ENCODE data around the gene SCAND1.
"Not testable (repeated sequence)": the region's sequence is repeated elsewhere in the genome, so short reads cannot be mapped to it uniquely, and the experiment has no call there.

SCAND1 gene

DNA sequence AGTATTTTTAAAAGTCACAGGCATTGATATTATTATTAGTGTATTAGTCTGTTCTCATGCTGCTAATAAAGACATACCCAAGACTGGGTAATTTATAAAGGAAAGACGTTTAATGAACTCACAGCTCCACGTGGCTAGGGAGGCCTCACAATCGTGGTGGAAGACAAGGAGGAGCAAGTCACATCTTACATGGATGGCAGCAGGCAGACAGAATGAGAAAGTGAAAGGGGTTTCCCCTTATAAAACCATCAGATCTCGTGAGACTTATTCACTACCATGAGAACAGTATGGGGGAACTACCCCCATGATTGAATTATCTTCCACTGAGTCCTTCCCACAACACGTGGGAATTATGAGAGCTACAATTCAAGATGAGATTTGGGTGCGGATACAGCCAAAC lies 5.0 kb upstream of the SCAND1 start:
- not testable (repeated sequence) for DNase-seq (ENCODE audit: low read depth in 2 of 2)

DNA sequence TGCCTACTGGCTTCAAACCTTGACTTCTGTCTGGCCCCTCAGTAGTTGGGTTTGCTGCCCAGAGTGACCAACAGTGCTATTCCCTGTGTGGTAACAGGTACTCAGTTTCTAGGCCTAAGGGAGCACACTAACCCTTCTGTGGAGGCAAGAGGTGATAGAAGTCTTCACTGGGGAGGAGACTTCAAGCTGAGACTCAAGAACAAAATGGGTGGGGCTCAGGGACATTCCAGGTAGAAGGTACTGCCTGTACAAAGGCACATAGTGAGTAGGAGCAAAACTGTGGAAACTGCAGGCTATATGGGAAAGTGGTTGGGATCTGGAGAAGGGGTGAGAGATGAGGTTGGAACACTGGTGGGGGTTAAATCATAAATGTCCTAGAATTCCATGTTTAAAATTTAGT lies 2.3 kb upstream of the SCAND1 start:
- DNase-seq (ENCODE audit: low read depth in 2 of 2) = no peak

DNA sequence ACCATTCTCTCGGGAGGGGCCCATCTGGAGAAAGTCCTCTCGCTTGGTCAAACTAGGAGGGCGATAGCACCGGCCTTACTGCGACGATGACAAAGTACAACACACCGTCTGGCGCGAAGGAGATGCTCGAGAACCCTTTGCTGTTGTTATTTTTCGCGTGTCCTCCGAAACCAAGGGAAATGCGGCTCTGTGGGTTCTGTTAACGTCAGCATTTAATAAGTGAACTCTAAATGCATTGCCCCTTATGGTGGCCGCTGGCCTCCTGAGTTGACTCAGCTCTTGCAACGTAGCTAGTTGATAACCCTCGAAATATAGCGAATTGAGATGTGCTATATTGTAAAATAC lies 577 bp upstream of the SCAND1 start:
- DNase-seq (ENCODE audit: low read depth in 2 of 2) = no peak

DNA sequence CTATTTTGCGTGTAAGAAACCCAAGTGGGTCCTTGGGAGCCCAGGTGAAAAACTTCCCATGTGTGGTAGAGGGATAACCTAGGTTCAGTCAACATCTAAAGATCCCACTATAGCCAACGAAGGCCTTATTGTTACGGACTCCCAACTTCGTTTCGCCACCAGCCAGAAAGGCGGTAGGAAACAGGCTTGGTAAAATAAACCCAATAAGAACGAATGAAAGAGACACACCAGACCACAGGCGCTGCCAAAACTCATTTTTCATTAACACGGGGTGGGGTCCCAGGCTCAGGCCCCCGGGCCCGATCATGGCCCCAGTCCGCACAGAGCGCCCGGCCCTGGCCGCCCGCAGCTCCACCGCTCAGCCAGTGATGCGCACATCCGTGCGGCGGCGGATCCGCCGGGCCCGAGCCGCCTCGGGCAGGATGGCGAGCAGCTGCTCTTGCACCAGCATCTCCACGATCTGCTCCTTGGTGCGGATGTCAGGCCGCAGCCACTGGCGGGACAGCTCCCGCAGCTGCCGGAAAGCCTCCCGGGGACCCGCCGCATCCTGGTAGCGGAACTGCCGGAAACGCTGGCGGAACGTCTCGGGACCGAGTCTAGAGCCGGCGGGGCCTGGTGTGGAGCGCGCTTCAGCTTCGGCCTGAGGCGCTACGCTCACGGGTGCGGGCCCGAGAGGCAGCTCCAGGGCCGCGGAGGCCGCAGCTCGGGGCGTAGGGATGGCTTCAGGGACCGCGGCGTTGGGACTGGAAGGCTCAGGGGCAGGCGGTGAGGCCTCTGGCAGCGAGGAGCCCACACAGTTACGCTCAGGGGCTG lies 709 bp downstream of the SCAND1 start:
- peak; percentile 15 to 25 for DNase-seq (ENCODE audit: low read depth in 2 of 2)

DNA sequence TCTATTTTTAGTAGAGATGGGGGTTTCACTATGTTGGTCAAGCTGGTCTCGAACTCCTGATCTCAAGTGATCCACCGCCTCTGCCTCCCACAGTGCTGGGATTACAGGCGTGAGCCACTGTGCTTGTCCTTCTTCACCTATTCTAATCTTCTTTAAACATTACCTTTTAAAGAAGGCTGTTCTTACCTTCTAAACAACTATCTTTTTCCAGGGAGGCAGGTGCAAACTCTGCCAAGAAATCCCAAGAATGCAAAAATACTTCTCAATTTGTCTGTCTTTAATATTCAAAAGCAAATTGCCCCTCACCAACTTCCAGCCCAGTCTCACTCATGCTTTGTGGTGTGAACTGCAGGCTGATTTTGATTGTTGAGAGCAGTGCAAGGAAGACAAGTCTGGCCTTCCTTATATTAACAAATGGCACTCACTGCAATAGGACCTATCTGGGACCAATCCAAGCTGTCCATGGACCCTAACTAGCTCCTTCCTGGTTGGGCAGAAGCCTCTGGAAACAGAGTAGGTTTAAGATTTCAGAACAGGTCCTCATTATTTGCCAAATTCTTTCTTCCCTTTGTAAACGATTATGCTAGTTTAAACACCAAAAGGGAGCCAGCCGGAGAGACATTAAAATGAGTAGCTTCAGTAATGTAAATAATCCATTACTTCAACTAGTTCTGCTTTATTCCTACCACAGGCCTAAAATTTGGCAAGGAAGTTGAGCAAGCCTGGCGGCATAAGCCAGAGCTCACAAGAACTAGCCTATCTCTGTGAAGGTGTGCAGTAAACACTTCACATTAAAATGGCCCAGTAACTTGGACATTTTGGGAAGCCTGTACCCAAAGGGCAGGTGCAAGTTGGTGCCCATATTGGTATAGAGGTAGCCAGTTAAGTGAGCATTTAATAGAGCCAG lies 1.6 kb downstream of the SCAND1 start:
- no peak for DNase-seq (ENCODE audit: low read depth in 2 of 2)

DNA sequence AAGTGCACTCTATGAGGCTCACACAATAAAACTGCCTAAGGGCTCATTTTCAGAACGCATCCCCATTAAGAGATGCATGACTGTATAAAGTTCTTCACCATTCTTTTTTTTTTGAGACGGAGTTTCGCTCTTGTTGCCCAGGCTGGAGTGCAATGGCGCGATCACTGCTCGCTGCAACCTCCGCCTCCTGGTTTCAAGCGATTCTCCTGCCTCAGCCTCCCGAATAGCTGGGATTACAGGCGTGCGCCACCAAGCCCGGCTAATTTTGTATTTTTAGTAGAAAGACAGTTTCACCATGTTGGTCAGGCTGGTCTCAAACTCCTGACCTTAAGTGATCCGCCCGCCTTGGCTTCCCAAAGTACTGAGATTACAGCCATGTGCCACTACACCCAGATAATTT lies 2.2 kb downstream of the SCAND1 start:
- DNase-seq (ENCODE audit: low read depth in 2 of 2) = not testable (repeated sequence)

DNA sequence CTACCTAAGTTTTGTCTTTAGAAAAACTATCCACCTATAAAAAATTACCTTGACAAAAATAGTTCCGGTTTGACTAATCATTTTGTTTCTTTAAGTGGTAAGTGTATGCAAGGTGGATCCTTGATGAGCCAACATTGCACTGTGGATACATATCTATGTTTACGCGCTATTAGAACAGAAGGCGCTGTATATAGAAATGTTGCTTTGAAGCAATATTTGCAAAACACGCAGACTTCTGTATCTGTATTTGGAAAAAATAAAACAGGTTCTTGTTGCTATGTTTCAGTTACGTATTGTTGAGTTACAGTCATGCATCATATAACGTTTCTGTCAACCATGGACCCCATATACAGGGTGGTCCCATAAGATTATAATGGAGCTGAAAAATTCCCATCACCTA lies 4.2 kb downstream of the SCAND1 start:
- DNase-seq (ENCODE audit: low read depth in 2 of 2) = no peak

DNA sequence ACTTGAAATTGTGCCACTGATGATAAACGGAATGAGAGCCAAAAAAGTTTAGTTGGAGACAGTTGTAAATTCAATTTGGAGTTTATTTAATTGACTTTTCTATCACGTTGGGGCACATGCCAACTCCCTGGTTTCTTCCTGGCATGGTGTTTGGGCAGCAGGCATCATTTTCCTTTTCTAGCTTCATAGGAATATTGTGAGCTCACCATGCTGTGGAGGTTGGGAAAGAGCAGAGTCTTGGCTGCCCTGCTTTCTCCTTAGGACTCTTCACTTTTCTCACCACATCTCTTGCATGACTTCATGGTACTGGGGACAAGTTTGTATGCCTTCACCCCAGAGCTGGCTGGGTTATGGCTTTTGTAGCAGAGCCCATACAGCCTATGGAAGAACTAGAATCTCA lies 6.4 kb downstream of the SCAND1 start:
- DNase-seq (ENCODE audit: low read depth in 2 of 2) = no peak

DNA sequence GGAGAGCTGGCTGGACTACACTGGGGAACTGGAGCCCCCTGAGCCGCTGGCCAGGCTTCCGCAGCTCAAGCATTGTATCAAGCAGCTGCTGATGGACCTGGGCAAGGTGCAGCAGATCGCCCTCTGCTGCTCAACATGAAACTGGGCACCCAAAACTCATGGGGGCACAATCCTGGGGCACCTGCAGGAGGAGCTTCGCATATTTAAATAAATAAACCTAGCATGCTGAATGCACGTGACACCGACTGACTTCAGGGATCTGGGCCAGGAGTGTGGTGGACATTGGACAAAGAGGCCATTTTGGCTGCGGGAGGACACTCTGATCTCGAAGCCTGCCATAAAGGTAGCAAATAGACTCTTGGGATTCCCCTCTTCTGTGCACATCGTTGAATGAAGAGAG lies 6.8 kb downstream of the SCAND1 start:
- DNase-seq (ENCODE audit: low read depth in 2 of 2) = no peak

DNA sequence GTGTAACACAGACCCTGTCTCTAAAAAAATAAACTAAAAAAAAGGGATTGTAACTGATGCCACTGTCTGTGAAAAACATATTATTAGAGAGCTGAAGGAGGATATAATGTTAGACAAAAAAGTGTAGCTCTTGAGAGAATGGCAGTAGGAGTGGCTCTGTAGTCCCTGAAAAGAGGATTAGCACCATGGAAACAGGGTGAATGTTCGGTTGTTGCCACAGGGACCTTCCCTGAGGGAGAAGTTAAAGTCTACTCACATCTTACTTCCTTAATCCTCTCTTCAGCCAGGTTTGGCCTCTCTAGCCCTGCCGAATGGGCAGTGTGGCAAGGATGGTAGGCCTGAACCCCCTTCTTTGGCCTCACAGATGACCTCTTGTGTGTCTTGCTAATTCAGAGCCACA lies 12.1 kb downstream of the SCAND1 start:
- no peak for DNase-seq (ENCODE audit: low read depth in 2 of 2)

DNA sequence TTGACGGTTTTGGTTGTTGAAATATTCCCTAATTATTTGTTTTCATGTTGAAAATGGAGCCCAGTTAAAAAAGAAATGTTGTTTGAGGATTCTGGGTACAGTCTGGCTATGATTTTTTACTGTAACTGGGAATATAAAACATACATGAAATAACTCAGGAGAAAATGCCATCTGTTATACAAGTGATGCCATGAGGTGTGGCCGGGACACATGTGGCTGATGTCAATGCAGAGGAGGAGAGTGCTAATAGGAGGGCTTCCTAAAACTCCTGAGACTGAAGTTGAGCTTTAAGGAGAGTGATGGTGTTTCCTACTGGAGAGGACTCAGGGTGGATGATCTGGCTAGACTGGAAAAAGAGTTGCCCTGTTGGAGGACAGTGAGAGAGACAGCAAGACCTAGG lies 12.7 kb downstream of the SCAND1 start:
- DNase-seq (ENCODE audit: low read depth in 2 of 2) = no peak

DNA sequence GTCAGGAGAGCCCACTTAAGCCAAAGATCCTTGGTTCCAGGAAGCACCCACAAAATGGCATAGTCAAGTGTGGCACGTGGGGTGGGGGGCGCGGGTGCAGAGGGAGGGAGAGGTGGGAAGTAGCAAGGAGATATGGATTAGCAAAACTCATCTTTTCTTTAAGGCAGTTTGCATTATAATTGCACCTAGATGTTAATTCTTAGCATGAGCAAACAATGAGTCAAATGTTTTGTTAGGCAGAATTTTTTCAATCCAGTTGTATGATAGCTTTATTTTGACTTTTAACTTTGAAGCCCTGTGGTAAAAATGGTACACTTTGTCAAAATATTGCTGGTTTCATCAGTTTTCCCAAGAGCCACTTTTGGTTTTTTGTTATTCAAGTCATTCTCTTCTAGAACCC lies 15.0 kb downstream of the SCAND1 start:
- DNase-seq (ENCODE audit: low read depth in 2 of 2) = no peak

DNA sequence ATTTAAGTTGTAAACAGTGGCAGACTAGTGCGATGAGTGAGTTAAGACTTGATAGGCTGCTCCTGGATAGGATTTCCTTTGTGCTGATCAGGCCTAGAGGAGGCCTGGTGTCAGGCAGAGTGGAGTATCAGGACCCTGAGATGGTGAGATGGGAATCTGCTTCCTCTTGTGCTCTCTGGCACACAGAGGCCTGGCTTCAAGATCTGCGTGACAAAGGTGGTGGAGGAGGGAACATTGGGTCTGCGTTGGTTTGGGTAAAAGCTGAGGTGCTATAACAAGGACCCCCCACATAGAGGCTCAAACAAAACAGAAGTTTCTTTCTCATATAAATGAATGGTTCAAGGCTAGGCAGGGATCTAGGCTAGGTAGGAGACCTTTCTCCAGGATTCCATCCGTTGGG lies 20.3 kb downstream of the SCAND1 start:
- DNase-seq (ENCODE audit: low read depth in 2 of 2) = no peak

DNA sequence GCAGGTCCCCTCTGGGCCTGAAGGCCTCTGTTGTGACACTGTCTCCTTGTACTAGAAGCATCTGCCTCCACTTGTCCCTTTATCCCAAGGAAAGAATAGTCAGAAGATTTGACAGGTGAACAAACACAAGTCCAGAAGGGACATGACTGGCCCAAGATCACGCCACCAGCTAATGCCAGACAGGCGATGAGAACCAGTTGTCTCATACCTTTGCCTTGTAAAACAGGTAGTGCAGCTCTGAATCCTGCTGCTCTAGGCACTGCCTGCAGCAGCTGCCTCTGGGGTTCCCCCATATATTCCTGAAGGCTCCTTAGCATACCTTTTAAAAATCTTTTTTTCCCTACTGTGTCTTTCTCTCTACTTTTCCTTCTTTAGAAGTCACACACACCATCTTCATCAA lies 25.0 kb downstream of the SCAND1 start:
- no peak for DNase-seq (ENCODE audit: low read depth in 2 of 2)

DNA sequence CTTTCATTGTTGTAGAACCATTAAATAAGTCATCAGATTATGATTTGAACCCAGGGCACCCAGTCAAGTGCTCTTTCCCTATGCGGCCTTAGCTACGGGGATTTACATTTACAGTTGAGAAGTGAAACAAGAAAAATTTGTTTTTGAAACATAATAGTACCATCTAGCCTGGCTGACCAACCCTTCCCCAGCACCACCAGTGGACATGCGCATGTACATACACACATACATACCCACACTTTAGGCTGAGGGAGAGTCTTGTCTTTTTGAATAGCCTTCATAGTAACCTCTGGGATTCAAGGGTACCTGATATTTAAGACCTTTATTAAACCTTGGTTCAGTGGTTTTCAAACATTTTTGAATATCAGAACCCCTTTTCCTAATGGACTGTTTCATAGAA lies 33.8 kb downstream of the SCAND1 start:
- DNase-seq (ENCODE audit: low read depth in 2 of 2) = no peak

DNA sequence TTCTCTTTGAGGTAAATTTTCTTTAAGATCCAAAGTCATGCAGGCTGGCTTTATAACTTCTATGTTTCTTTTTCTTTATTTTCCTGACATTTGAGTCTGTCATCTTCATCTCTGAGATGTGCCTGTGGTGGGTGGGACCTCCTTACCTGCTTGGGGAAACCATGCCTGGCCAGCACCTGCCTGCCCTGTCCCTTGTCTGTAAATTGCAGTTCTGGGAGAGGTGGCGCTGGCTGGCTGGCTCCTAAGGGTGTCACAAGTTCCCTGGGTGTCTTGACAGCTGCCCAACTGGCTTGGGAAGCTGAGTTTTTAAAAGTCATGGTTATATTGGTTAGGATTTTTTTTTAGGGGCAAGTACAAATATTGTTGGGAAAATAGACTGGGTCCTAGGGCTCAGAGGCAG lies 36.3 kb downstream of the SCAND1 start:
- no peak for DNase-seq (ENCODE audit: low read depth in 2 of 2)

DNA sequence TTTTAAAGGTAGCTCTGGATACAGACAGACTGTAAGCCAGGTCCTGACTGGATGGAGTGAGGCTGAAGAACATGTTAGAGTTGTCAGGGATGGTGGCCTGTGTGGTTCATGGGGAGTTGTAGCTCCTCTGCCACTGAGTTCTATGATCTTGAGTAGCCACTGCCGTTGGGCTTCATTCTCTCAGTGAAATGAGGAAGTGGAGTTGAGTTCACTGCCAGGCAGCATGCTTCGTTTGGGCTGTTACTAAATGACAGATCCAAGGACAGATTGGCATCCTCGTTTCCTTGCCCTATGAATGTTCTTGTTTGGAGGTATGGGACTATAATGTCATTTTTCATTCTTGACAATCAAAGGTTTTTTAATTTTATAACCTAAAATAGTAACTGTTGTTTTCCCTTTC lies 37.2 kb downstream of the SCAND1 start:
- no peak for DNase-seq (ENCODE audit: low read depth in 2 of 2)

DNA sequence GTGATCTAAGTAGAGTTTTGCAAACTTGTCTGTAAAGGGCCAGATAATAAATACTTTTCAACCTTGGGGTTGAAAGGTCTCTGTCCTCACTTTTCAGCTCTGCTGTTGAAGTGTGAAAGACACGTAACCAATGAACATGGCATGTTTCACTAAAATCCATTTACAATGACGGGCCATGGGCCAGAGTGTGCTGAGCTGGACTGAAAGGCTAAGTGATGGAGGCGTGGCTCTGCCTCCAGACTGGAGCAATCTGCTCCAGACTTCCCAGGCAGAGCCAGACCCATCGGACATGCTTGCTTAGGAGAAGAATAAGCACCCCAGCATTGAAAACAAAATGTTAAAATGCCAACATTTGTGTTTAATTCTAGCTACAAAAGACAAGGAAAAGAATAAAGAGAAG lies 41.4 kb downstream of the SCAND1 start:
- no peak for DNase-seq (ENCODE audit: low read depth in 2 of 2)

DNA sequence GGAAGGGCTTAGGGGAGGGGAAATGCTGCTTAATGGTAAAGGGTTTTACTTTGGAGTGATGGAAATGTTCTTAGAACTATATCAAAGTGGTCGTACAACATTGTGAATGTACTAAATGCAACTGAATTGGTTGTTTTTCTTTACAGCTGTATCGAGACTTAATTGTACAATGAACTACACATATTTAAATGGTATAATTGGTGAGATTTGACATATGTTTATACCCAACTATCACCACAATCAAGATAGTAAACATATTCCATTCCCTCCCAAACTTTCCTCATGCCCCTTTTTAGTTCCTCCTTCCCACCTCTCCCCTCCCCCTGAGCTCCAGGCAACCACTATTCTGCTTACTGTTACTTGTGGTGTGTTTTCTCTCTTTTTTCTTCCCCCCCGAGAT lies 44.0 kb downstream of the SCAND1 start:
- DNase-seq (ENCODE audit: low read depth in 2 of 2) = no peak

DNA sequence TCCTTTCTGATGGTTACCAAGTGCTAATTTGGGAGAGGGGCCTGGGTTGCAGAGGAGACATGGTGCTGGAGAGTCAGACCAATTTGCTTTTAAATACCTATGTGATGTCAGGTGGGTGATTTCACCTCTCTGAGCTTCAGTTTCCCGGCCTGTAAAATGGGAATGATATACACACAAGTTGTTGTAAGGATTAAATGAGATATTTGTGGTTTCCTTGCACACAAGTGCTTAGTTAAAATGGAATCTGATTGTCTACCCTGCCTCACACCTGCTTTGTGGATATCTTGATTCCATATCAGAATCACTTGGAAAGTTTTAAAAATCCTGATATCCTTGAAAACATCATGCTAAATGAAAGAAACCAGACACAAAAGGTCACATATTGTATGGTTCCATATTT lies 44.5 kb downstream of the SCAND1 start:
- DNase-seq (ENCODE audit: low read depth in 2 of 2) = no peak

DNA sequence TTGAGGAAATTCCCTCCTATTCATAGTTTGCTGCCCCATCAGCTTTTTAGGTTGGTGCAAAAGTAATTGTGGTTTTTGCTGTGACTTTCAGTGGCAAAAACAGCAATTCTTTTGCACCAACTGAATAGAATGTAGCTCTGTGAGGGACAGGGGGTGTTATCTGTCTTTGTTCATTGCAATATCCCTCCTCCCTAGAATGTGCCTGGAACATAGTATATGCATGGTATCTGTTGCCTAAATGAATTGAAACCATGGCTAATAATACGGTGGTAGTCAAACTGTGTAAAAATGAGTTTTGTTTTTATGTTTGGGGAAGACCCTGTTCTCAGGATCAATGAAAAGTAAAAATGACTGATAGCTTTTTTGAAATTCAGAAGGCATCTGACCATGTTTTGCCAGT lies 45.1 kb downstream of the SCAND1 start:
- DNase-seq (ENCODE audit: low read depth in 2 of 2) = no peak

DNA sequence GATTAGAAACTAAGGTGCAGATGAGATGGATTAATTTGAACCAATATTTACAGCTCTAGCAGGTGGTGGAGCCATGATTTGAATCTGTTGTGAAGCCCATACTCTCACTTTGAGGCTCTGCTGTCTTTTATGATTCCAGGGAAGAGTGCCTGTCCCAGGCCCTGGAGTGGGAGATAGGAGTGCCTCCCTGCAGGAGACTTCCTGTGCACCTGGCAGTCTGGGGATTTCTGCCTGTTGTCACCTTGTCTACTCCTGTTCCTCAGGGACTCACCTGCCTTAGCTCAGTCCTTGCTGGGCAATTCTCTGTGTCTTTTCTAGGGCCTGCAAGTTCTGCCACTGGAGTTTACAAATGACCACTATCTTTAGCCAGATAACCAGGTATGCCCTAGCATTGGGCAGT lies 46.3 kb downstream of the SCAND1 start:
- no peak for DNase-seq (ENCODE audit: low read depth in 2 of 2)

DNA sequence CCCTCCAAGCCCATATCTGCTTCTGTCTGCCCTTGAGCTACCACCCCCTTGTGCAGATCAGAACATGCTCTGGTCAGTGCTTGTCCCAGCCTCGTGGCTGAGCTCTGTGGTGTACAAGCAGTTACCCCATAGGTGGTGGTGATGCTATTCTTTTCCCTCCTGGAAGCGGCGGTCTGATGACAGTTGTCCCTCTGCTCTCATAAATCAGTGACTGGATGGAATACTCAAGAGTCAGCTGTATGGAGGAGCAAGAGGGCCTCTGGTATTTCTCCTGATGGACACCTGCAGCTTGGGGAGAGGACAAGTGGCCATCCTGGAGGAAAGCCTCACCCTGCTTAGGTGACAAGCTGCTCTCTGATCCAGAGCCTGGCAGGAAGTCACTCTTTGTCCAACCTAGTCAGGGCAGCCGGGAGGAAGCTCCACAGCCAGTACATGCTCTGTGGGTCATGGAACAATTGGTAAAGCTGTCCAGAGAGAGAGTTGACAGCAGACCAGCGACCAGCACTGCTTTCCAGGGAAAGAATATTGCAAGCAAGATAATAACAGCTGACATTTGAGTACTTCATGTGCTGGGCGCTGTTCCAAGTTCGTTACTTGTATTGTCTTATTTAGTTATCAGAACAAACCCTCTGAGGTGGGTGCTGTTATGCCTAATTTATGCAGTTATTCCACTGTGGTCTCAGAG lies 47.1 kb downstream of the SCAND1 start:
- DNase-seq (ENCODE audit: low read depth in 2 of 2) = no peak
